ENCODE results near the gene CUL7.
"Not testable (repeated sequence)": the region's sequence is repeated elsewhere in the genome, so short reads cannot be mapped to it uniquely, and the experiment has no call there.

Gene CUL7

DNA sequence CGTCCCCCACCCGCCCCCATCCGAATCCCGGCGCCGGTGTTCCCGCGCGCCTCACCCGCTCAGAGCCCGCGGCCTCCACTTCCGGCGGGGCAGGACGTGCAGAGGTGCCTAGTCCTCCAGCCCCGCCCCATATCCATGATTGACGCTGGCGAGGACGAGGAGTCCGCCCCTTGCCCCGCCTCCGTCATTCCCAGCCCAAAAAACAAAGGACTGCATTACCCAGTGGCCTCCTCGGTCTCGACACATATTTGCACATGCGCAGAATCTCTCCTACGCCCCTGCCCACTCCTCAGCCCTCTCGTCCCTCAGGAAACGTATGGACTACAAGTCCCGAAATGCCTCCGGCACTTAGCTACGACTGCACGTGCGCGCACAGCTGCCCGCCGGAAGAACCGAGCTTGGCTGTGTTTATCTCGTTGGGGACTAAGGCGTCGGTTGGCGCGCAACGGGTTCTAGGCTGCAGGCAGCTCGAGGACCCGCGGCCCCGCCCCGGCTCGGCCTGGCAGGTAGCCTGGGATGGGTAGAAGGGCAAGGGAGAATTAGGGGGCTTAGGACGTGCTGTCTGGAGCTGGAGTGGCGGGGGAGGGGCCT, 39.7 kb downstream of the CUL7 start, which contains the start of the genes KLHDC3 and MEA1:
Gene KLHDC3 (plus strand): TSS at position 407 of the 591 bp plus-strand sequence. CDS start 2,944 bp downstream, outside the sequence.
Gene MEA1 (minus strand): TSS at position 104 of the 591 bp plus-strand sequence. CDS start 133 bp downstream, outside the sequence.
- FAIRE-seq: peak; percentile 98

DNA sequence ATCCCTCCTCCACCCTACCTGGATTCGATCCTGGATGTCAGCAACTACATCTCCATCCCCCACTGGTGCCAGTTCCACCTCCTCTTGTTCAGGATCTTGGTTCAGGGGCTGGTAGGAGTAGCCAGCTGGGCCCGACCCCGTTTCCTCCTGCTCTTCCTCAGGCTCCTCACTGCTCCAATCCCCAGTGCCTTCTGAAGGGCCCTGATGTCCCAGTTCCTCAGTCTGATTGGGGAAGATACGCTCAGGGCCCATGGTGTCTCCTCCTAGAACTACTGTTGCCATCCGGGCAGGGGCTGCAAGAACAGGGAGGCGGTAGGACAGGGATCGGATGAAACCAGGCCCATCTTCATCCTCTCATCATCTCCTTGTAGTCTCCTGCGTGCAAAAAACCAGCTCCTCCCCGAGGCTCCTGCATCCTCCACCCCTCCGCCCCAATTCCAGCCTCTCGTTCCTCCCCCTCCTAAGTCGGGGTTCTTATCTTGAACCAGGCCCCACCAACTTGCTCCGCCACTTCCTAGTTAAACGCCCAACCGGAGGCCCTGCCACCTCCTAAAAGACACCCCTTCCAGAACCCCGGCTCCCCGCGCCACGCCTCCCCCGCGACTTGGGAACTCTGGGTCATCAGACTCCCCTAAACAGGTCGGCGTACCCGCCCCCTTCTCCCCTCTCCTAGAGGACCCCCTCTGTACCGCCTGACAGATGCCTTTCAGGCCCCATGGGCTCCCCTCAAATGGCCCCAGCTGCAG, 40.4 kb downstream of the CUL7 start:
- no peak for FAIRE-seq

DNA sequence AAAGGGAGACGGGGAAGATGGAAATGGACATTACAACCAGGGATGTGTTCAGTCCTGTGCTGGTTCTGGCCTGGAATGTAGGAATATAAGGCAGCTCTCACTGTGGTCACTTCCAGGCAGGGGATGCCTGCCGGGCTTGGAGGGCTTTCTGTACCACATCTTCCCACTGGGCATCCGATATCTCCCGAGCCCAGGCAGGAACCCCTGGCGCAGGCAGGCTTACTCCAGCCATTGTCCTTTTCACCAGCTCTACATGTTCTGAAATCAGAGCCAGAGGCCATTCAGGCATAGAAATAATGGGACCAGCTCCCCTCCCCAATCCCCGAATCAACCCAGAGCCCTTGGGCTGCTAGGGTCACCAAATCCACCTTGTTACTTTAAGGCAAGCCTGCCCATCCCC, 41.3 kb downstream of the CUL7 start:
- no peak for FAIRE-seq

DNA sequence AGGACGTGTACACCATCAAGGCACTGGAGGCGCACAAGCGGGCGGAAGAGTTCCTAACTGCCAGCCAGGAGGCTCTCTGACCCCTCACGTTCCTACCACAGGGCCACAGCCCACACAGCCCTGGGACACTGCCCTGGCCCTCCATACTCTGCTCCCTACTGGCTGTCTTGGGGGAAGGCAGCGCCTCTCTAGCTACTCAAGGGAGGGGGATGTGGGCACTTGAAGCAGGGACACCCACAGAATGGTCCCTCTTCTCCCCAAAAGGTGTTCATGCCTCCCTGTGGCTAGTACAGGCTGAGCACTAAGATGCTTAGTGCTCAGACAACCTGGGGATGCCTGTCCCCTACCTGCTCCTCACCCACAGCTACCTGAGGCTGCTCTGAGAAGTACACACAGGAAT, 42.4 kb downstream of the CUL7 start:
- FAIRE-seq: no peak

DNA sequence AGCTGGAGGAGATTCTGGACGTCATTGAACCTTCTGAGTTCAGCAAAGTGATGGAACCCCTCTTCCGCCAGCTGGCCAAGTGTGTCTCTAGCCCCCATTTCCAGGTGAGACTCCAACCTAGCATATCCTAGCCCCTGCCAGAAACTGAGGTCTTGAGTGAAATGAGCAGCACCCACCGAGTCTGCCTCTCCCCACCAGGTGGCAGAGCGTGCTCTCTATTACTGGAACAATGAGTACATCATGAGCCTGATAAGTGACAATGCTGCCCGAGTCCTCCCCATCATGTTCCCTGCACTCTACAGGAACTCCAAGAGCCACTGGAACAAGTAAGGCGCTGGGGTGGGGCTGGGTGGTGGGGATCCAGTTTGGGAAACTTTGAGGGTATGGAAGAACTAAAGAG, 44.5 kb downstream of the CUL7 start:
- FAIRE-seq: no peak

DNA sequence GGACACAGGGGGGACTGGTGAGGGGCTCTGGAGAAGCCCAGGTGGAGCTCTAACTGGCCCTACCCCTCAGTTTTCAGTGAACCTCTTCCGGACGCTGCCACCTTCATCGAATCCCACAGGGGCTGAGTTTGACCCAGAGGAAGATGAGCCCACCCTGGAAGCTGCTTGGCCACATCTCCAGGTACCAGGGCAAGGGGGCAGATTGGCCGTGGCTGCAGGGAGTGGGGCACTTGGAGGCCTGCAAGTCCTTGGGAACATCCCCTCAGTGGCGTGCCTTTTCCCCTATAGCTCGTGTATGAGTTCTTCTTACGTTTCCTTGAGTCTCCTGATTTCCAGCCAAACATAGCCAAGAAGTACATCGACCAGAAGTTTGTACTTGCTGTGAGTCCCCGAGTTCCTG, 46.5 kb downstream of the CUL7 start:
- FAIRE-seq: no peak

DNA sequence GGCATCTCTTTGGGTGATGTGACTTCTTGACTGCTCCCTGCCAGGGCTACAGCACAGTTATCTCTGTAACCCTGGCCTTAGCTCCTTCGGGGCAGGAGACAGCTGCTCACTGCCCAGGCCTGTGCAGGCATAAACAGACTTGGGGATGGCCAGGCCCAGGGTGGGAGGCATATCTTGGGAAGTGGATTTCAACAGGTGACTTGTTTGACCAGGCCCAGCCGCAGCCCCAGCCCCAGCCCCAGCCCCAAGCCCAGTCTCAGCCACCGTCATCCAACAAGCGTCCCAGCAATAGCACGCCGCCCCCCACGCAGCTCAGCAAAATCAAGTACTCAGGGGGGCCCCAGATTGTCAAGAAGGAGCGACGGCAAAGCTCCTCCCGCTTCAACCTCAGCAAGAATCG, 47.4 kb downstream of the CUL7 start:
- no peak for FAIRE-seq

DNA sequence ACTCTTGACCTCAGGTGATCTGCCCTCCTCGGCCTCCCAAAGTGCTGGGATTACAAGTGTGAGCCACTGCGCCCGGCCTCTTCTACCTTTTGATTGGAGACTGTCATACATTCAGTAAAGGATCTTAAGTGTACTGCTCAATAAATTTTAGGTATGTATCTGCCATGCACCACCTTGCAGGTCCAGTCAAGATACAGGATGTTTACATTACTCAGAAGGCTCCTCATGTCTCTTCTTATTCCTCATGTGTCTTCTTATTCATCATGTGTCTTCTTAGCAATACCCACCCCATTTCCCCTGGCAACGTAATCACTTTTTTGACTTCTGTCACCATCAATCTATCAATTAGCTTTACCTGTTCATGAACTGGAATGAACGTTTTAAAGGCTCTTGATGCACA, 47.8 kb downstream of the CUL7 start:
- FAIRE-seq: no peak

DNA sequence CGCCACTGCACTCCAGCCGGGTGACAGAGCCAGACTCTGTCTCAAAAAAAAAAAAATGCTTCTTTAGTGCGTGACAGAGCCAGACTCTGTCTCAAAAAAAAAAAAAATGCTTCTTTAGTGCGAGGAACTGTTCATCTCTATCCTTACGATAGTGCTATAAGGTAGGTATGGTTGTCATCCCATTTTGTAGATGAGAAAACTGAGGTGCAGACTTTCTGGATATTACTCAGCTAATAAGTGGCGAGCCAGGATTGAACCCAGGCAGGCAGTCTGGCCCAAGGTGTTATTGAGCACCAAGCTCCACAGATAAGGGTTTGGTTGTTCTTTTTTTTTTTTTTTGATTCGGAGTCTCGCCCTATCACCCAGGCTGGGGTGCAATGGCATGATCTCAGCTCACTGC, 51.8 kb downstream of the CUL7 start:
- no peak for FAIRE-seq

DNA sequence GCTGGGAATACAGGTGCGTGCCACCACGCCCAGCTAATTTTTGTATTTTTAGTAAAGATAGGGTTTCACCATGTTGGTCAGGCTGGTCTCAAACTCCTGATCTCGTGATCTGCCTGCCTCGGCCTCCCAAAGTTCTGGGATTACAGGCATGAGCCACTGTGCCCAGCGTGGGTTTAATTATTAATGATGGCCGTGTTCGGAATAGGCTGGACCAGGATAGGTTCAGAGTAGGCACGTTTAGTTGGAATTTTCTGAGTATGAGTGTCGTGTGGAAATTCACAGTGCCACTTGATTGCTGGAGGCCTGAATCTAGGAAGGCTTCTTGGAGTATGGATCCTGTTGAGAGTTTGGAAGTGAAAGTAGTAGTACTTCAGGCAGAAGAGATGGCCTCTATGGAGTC, 55.4 kb downstream of the CUL7 start:
- not testable (repeated sequence) for FAIRE-seq

DNA sequence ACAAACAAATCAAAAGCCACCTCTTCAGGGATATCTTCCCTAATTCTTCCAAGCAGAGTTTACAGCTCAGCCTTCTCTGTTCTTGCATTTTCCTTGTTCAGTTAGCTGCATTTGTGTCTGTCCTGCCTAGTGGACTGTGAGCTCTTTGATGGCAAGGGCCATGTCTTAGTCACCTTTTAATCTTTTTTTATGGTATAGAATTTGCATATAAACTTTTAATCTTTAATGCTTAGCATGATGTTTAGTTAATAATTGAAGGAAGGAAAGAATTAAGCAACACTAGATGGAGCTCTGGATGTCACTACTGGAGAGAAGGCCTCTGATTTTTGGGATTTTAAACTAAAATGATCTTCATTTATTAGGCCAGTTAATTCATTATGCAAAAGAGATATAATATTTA, 57.1 kb downstream of the CUL7 start:
- FAIRE-seq: peak; percentile 76

DNA sequence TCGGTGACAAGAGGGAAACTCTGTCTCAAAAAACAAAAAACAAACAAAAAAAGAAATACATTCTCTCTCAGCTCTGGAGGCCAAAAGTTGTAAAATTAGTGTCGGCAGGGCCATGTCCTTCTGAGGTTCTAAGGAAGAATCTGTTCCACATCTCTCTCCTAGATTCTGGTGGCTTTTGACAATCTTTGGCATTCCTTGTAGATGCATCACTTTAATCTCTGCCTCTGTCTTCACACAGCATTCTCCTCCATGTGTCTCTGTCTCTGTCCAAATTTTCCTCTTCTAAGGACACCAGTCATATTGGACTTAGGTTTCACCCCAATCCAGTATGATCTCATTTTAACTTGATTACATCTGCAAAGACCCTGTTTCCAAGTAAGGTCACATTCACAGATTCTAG, 60.2 kb downstream of the CUL7 start:
- FAIRE-seq: no peak

DNA sequence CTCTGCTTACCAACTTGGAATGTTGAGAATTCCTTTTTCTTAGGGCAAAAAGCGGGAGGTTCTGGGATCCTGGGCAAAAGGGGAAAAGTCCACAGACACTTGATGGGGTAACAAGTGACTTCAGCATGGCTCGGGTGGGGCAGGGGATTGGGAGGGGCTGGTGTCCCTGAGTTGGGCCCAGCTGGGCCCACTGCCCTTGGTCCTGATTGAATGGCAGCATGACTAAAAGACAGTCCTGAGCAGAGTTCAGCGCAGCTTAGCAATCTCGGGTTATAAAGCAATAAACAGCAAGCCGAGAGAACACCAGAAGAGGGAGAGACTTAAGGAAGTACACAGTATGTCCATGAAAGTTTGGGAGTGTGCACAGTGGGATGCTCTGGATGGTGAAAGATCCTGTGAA, 63.7 kb downstream of the CUL7 start:
- no peak for FAIRE-seq

DNA sequence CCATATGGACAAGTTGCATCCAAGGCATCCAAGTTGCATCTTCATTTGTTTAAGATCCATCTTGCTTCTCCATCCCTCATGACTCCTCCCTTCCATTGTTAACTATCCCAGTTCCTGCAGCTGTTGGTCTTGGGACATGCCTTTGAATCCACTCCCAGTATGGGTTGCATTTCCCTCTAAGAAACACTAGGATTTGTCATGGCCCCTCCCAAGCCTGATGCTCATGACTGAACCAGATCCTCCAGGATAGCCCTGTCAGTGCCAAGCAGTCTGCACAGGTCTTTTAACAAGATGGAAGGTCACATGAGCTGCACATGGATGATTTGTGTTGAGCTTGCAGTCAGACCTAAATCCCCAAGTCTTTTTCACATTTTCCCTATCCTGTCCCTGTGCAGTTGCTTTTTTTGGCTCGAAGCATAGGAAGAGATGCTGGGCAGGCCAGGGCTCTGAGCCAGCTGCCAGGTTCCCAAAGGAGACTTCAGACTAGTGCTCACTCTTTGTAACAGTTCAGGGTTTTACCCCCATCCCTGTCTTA, 65.1 kb downstream of the CUL7 start:
- FAIRE-seq: no peak

All from A204.1 (cell line).